Globus pallidus (tissue), 1 donor: Measurements from ENCODE around the gene YAP1.
"Not testable (repeated sequence)": the region's sequence is repeated elsewhere in the genome, so short reads cannot be mapped to it uniquely, and the experiment has no call there.

Source experiments
- DNase-seq: peaks from one replicate; pipeline ENCODE4 v3.0.0-alpha.2; 2015; ENCODE audit warnings: low spot score

Gene YAP1

DNA sequence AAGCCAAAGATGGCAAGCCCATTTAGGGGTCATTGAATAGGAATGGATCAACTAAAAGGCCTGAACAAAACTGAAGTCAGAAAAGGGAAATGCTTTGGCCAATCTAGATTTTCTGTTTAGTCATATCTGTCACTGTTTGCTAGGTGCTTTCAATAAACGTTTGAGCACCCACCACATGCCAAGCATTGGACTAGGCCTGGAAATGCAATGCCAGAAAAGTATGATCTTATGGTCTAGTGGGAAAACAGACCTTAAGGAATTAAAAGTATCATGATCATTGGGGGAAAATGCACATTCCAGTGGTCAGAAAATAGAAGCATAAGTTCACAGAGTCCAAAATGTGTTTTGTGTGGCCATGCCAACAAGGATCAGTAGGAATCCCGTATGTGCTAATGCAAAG is 130.3 kb downstream of the YAP1 start:
- no peak for DNase-seq

DNA sequence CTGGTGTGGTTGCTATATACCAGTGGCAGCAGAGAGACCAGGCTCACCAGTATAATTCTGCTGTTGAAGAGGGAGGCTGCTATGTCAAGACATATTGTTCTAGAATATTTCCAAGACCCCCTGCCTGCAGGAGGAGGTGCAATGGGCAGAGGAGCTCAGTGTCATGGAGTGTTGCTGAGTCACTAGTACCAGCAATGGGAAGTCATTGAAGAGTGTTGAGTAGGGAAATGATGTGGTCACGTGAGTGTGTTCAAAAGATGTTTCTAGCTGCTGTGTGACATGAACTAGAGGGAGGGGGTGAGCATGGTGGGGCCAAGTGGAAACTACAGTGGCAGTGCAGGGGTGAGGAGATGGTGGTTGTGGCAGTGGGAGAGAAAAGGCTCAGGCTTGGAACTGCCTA is 130.8 kb downstream of the YAP1 start:
- no peak for DNase-seq

- no peak for DNase-seq
These were observed 133.2 kb downstream of the YAP1 start for GRCh38 chr11:102243399-102243884.

- no peak for DNase-seq
These were observed 134.6 kb downstream of the YAP1 start for GRCh38 chr11:102244681-102245409.

- no peak for DNase-seq
These were observed 141.2 kb downstream of the YAP1 start for GRCh38 chr11:102251423-102251822.

DNA sequence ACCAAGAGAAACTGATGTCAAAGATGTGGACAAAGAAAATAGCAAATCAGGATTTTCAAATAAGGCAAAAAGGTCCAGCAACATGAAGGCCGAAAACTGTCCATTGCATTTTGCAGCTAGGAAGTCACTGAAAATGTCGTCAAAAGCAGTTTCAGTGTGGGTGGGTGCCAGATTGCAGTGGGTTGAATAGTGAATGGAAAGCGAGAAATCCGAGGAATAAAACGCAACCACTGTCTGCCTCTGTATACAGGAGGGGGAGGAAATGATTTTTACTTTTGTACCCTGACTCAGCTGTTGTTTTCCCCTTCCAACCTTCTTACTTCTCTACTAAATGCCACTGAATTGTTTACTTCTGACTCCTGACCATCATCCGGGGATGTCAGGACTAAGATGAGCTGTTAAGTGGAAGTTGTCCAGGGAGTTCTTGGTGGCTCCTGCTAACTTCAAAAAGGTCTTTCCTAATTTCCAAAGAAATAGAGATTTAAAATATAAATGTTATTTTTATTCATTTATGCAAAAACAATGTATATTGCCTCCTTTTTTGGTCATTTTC is 142.2 kb downstream of the YAP1 start:
- DNase-seq = no peak

GRCh38 chr11:102253020-102253715 is 142.9 kb downstream of the YAP1 start:
- no peak for DNase-seq

- no peak for DNase-seq
These were observed 143.8 kb downstream of the YAP1 start for GRCh38 chr11:102254047-102254446.

GRCh38 chr11:102256251-102256650 is 146.0 kb downstream of the YAP1 start:
- DNase-seq = no peak

GRCh38 chr11:102260241-102260640 is 150.0 kb downstream of the YAP1 start:
- no peak for DNase-seq

DNA sequence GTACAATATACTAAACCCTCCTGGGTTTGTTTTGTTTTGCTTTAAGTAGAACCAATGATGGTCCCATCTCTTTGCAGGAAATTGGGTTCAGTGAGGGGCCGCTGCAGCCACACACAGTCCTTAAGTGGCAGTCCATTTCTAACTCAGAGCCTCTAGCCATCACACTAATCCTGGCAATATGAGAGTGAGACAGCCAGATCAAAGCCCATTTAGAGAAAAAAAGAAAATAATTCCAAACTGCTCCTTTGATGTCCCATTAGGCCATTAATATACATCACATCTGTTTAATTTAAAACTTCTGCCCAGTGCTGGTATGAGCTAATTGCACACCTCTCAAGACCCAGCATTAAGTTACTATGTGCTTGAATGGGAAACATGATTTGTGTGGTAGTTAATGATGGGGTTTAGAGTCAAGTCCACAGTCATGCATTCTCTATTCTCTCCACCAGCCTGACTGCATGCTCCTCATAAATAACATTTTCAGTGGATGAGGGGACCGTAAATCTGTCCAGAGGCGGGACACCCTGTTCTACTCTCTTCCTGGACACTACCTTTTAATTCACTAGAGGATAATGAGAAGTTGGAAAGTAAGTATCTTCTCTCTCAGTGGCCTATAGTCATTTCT is 153.2 kb downstream of the YAP1 start:
- DNase-seq = no peak

- not testable (repeated sequence) for DNase-seq
These were observed 154.5 kb downstream of the YAP1 start for GRCh38 chr11:102264704-102265103.

DNA sequence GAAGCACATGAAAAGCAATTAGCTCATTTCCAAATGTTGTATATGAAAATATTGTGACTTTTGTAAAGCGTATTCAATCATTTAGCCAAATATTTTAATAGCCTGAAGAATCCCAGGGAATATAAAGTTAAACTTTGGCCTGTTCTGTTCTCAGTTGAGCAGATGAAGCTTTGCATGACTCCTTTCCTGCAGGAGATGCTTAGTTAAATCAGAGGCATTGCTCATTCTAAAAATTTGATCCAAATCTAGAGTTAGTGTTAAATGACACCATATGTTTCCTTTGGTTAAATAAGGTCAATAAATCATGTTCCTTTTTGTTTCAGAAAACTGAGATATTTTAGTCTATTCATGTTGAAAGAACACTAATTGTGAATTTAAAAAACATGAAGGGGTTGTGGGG is 155.9 kb downstream of the YAP1 start:
- DNase-seq = no peak

DNA sequence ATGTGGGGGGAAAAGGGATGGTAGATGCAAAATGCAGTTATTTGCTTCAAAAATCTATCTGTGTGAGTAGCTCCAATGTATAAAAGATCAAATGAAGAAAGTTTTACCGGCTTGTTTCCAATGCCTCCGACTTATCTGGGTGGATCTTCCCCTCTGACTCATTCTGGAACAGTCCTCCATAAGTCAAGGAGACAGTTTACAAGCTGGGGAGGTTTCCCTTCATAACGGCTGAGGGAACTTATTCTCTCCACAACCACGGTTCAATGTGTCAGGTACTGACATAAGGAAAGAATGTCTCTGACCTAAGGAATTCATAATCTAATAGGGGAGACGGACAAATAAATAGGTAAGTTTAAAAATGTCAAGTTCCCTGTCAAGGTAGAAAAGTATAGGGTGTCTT is 157.4 kb downstream of the YAP1 start:
- DNase-seq = no peak

DNA sequence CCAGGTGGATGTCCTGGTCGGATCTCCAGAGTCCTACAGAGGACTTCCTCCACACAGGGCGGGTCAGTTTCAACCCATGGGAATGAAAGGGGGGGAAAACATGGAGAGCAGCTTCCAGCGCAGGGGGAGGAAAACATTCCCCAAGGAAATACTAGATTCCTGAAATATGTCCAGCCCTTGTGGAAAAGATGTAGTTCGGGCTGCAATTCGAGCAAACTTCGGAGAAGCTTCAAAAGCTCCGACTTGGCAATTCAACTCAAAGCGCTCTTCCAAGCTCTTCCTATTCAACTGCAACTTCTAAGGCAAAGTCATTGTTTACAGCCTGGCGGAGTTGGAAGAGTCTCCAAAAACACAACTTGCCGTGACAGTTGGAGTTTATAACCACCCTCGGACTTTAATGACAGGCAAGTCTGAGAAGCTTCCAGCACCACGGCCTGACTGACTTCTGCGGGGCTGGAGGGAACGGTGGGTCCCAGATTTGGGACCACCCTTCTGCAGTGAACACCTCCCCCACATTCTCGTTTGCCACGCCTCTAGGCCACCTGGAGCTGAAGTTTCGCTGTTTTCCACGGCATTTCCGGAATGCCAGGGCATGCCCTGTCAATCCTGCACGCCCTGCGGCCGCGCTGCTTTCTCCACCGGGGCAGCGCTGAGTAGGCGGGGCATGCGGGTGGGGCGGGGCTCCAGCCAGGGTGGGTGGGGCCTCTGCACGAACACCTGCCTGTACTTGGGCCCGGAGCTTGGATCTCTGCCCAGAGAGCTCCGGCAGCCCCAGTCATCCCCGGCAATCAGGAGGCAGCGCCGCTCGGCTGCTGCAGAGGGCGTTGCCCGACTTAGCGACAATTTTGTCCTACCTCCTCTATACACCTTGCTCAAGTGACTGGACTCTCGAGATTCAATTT is 158.1 kb downstream of the YAP1 start:
- no peak for DNase-seq

- no peak for DNase-seq
These were observed 158.8 kb downstream of the YAP1 start for GRCh38 chr11:102268985-102269470.

GRCh38 chr11:102269927-102270326 is 159.7 kb downstream of the YAP1 start:
- no peak for DNase-seq

- no peak for DNase-seq
These were observed 162.0 kb downstream of the YAP1 start for GRCh38 chr11:102272047-102272824.

- DNase-seq = no peak
These were observed 164.4 kb downstream of the YAP1 start for GRCh38 chr11:102274628-102275027.

DNA sequence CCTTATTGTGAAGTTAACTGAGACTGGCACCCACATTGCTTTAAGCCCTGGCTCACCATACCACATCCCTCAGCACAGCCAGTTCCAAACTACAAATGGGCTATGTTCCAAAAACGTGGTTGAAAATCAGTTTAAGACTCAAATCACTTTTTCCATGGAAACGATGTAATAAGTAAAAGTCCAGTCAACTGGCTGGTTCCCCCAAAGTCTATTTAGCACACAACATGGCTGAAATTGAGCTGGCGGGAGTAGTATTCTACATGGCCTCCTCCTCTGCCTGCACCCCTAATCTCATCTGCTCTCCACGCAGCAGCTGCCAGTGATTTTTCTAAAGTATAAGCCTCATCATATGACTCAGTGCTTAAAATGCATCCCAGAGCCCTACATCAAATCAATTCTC is 166.1 kb downstream of the YAP1 start:
- no peak for DNase-seq

- no peak for DNase-seq
These were observed 166.5 kb downstream of the YAP1 start for GRCh38 chr11:102276783-102277182.
